ENCODE measurements around the gene PPP2R2D. TPM values are rescaled to one million over a fixed set of nuclear protein-coding genes. Genes with fewer than 3 reads are reported as not detected.

PPP2R2D gene
- total RNA-seq, 1 donor from 2014 or later: 36.9 TPM

DNA sequence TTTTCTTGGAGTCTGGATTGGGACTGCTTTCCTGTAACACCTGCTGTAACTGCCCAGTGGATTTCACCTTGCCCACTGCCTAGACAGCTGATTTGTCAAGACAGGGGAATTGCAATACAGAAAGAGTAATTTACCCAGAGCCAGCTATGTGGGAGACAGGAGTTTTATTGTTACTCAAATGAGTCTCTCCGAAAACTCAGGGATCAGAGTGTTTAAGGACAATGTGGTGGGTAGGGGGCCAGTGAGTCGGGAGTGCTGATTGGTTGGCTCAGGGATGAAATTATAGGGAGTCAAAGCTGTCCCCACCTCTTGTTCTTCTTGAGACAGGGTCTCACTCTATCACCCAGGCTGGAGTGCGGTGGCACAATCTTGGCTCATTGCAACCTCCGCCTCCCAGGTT lies 106.2 kb downstream of the PPP2R2D start:
- Mint-ChIP-seq H3K36me3 (ENCODE audit: low read depth, unreplicated experiment) (no peaks in the 10 kb centered on the region), H3K4me3 (ENCODE audit: unreplicated experiment) (no peak overlapping the region), H3K4me1 (ENCODE audit: unreplicated experiment) (peaks cover 13% of the 10 kb centered on the region), H3K9me3 (ENCODE audit: unreplicated experiment) (no peaks in the 10 kb centered on the region), H3K27me3 (ENCODE audit: unreplicated experiment) (peaks cover 6% of the 10 kb centered on the region), H3K27ac (ENCODE audit: unreplicated experiment) (no peak overlapping the region)
- no peak for TF ChIP-seq CTCF (IDR thresholded peaks at IDR 0.05; ENCODE audit: unreplicated experiment)
- no peak for DNase-seq (ENCODE audit: low spot score)

DNA sequence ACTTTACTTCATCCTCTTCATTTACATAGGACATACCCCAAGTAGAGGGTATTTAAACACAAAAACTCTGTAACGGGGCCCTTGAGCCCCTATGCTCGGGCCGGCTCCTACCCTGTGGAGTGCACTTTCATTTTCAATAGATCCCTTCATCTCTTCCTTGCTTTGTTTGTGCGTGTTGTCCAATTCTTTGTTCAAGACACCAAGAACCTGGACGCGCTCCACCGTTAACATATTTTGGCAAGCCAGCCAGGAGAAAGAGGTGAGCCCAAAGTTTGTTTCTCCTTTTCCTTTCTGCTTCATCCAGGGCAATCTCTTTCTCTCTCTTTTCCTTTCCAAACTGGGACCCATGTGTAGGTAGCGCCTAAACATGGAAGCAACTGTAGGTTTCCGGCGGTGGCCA lies 106.9 kb downstream of the PPP2R2D start:
- Mint-ChIP-seq H3K9me3 (ENCODE audit: unreplicated experiment) (no peaks in the 10 kb centered on the region), H3K27ac (ENCODE audit: unreplicated experiment) (no peak overlapping the region), H3K27me3 (ENCODE audit: unreplicated experiment) (peaks cover 6% of the 10 kb centered on the region), H3K36me3 (ENCODE audit: low read depth, unreplicated experiment) (no peaks in the 10 kb centered on the region), H3K4me1 (ENCODE audit: unreplicated experiment) (peaks cover 13% of the 10 kb centered on the region), H3K4me3 (ENCODE audit: unreplicated experiment) (no peak overlapping the region)
- DNase-seq (ENCODE audit: low spot score): no peak
- no peak for TF ChIP-seq CTCF (IDR thresholded peaks at IDR 0.05; ENCODE audit: unreplicated experiment)

Other genes with a start within 250 kb of the PPP2R2D start
- gene BNIP3, start 80.9 kb downstream of the PPP2R2D start, total RNA-seq (ENCODE audit: unreplicated experiment): 29.9 TPM
- gene JAKMIP3, start 164.9 kb downstream of the PPP2R2D start, total RNA-seq (ENCODE audit: unreplicated experiment): 0.05 TPM

Measured in endothelial cell (in vitro differentiated cells).